IMR-90 (cell line): ENCODE results near the gene SYNE1. TPM values are rescaled to one million over a fixed set of nuclear protein-coding genes. Genes with fewer than 3 reads are reported as not detected.

Source experiments
- ATAC-seq: fragments of 200-7000 bp; cut with Tn5 transposase; 2 replicates; pipeline ENCODE4 v1.9.1; 2020; ENCODE audit warnings: low read depth, mild to moderate bottlenecking, moderate library complexity
- BruUV-seq: library from RNA; stranded (reverse); fragments of 400-500 nt; replicated peaks from 2 replicates; lab custom pipeline; 2021; lab: Mats Ljungman, UMichigan
- CTCF ChIA-PET: fragments of 300-600 bp; formaldehyde crosslinking; extraction: SDS; loops from one replicate; lab custom pipeline; 2021; ENCODE audit warnings: antibody characterized with exemption; lab: Yijun Ruan, JAX
- POLR2A ChIA-PET: fragments of 300-600 bp; sonication (Branson Sonifier 250); formaldehyde crosslinking; loops from one replicate; lab custom pipeline; 2022; ENCODE audit warnings: antibody characterized with exemption; ENCODE audit not compliant: unreplicated experiment; lab: Charles Lee
- DNase-seq: peaks from one replicate; pipeline ENCODE4 v3.0.0; 2013
- H2AFZ ChIP-seq: replicated peaks from 2 replicates; pipeline ENCODE3; 2013; ENCODE audit warnings: low read length, mild to moderate bottlenecking; ENCODE audit not compliant: poor library complexity
- H2AK5ac ChIP-seq: 2 replicates; pipeline ENCODE4 v1.6.1; 2013; ENCODE audit warnings: low read depth, low read length, inconsistent platforms
- H2AK9ac ChIP-seq: replicated peaks from 2 replicates; pipeline ENCODE3; 2013; ENCODE audit warnings: mild to moderate bottlenecking, low read depth, low read length, moderate library complexity; ENCODE audit not compliant: poor library complexity
- H2BK120ac ChIP-seq: 2 replicates; pipeline ENCODE4 v1.6.1; 2013; ENCODE audit warnings: low read depth, low read length, inconsistent platforms
- H2BK15ac ChIP-seq: 3 replicates; pipeline ENCODE4 v1.6.1; 2013; ENCODE audit warnings: low read depth, low read length, inconsistent platforms
- H2BK20ac ChIP-seq: 2 replicates; pipeline ENCODE4 v1.6.1; 2013; ENCODE audit warnings: low read depth, mild to moderate bottlenecking, inconsistent platforms, low read length, moderate library complexity
- H2BK5ac ChIP-seq: 2 replicates; pipeline ENCODE4 v1.6.1; 2013; ENCODE audit warnings: mild to moderate bottlenecking, low read depth, low read length, inconsistent platforms; ENCODE audit not compliant: poor library complexity, severe bottlenecking
- H3K14ac ChIP-seq: replicated peaks from 2 replicates; pipeline ENCODE4 v1.6.1; 2013; ENCODE audit warnings: low read depth, low read length, inconsistent platforms
- H3K18ac ChIP-seq: 2 replicates; pipeline ENCODE4 v1.6.1; 2013; ENCODE audit warnings: low read depth, low read length, control low read depth
- H3K23ac ChIP-seq: 2 replicates; pipeline ENCODE4 v1.6.1; 2013; ENCODE audit warnings: low read depth, low read length, inconsistent platforms
- H3K27ac ChIP-seq: 2 replicates; pipeline ENCODE4 v1.5.1; 2013; ENCODE audit warnings: mild to moderate bottlenecking, control low read depth, low read length; ENCODE audit not compliant: insufficient read depth
- H3K27me3 ChIP-seq: 2 replicates; pipeline ENCODE4 v1.6.1; 2013; ENCODE audit warnings: low read length; ENCODE audit not compliant: control insufficient read depth, insufficient read depth
- H3K36me3 ChIP-seq: 2 replicates; pipeline ENCODE4 v1.6.1; 2013; ENCODE audit warnings: low read length, mixed read lengths; ENCODE audit not compliant: control insufficient read depth, insufficient read depth
- H3K4ac ChIP-seq: 2 replicates; pipeline ENCODE4 v1.6.1; 2013; ENCODE audit warnings: low read depth, low read length, inconsistent platforms
- H3K4me1 ChIP-seq: 2 replicates; pipeline ENCODE4 v1.6.1; 2013; ENCODE audit warnings: low read length, mixed read lengths; ENCODE audit not compliant: control insufficient read depth, insufficient read depth
- H3K4me2 ChIP-seq: 2 replicates; pipeline ENCODE4 v1.6.1; 2013; ENCODE audit warnings: low read depth, mild to moderate bottlenecking, control low read depth, low read length, moderate library complexity
- H3K4me3 ChIP-seq: 2 replicates; pipeline ENCODE4 v1.5.1; 2013; ENCODE audit warnings: low read depth, mild to moderate bottlenecking, control low read depth, low read length, moderate library complexity; ENCODE audit not compliant: insufficient read depth
- H3K56ac ChIP-seq: 2 replicates; pipeline ENCODE4 v1.6.1; 2013; ENCODE audit warnings: low read length, inconsistent platforms; ENCODE audit not compliant: insufficient read depth; ENCODE audit errors: extremely low read depth
- H3K79me1 ChIP-seq, 2 experiments: 2 replicates each; pipeline ENCODE4 v1.6.1; 2013; ENCODE audit warnings: low read length in 2 of 2, inconsistent platforms in 1 of 2, low read depth in 1 of 2
- H3K9ac ChIP-seq: 2 replicates; pipeline ENCODE4 v1.6.1; 2013; ENCODE audit warnings: low read depth, low read length, control low read depth
- H3K9me1 ChIP-seq: 2 replicates; pipeline ENCODE4 v1.6.1; 2013; ENCODE audit warnings: low read length, inconsistent platforms; ENCODE audit not compliant: insufficient read depth
- H3K9me3 ChIP-seq: 2 replicates; pipeline ENCODE4 v1.6.1; 2013; ENCODE audit warnings: low read length; ENCODE audit not compliant: control insufficient read depth, insufficient read depth
- H4K20me1 ChIP-seq: 2 replicates; pipeline ENCODE4 v1.6.1; 2013; ENCODE audit warnings: low read length, inconsistent platforms; ENCODE audit not compliant: insufficient read depth
- H4K5ac ChIP-seq: 2 replicates; pipeline ENCODE4 v1.6.1; 2013; ENCODE audit warnings: mild to moderate bottlenecking, low read depth, low read length, control low read depth
- H4K8ac ChIP-seq, 2 experiments: 2 replicates each; pipeline ENCODE4 v1.6.1; 2013; ENCODE audit warnings: low read depth in 2 of 2, low read length in 2 of 2, control low read depth in 1 of 2, inconsistent platforms in 1 of 2
- H4K91ac ChIP-seq: 2 replicates; pipeline ENCODE4 v1.6.1; 2013; ENCODE audit warnings: low read depth, low read length, inconsistent platforms; ENCODE audit not compliant: insufficient read depth
- ELK1 ChIP-seq: fragments of 150-350 bp; IDR thresholded peaks from 2 replicates; pipeline ENCODE4 v1.6.1; 2016; ENCODE audit warnings: low read depth, mild to moderate bottlenecking, low read length, moderate library complexity, borderline replicate concordance
- FOS ChIP-seq: fragments of 150-350 bp; IDR thresholded peaks from 2 replicates; pipeline ENCODE4 v1.6.1; 2016; ENCODE audit warnings: low read depth, low read length
- RAD21 ChIP-seq: IDR thresholded peaks from 2 replicates; pipeline ENCODE4 v1.6.1; 2012; ENCODE audit warnings: low read length, improper control_type of control experiment
- WGBS, 2 experiments: methylation state at CpG; one replicate each; pipeline versions ENCODE4 v1.1.5 to v1.1.7; 2013; ENCODE audit warnings: missing lambda C conversion rate in 2 of 2; ENCODE audit not compliant: insufficient read length in 1 of 2; ENCODE audit errors: extremely low coverage in 2 of 2; 5-methylcytosine and 5-hydroxymethylcytosine counted together
- dilution Hi-C: fragments of 300-500 bp; cut with HindIII; formaldehyde crosslinking; loops from one replicate; pipeline ENCODE4 v1.14.3; 2018; ENCODE audit warnings: low sequenced_read_pairs; ENCODE audit not compliant: unreplicated experiment
- in situ Hi-C: fragments of 300-500 bp; cut with MboI; formaldehyde crosslinking; loops from 3 replicates; pipeline ENCODE4 v1.14.3; 2019; ENCODE audit warnings: low sequenced_read_pairs, inconsistent platforms, mixed read lengths
- intact Hi-C: fragments of 100-400 bp; cut with micrococcal nuclease; formaldehyde crosslinking; loops from 2 replicates; pipeline ENCODE4 v1.10.0; 2022
- polyA plus RNA-seq, 3 experiments: library from polyadenylated mRNA; depleted of rRNA; stranded (reverse); fragments of >200 nt; gene quantifications; 2 replicates each; pipeline ENCODE4 v1.2.3, GENCODE V29; 2012; ENCODE audit warnings: low replicate concordance in 1 of 3
- total RNA-seq: library from RNA; depleted of rRNA; stranded (reverse); fragments of >200 nt; gene quantifications from 2 replicates; pipeline ENCODE4 v1.2.3, GENCODE V29; 2012

SYNE1 gene
- total and polyA plus RNA-seq, 2 of the 4 experiments (the other 2 are of a cell fraction): 34.1 to 159 TPM

GRCh38 chr6:152089992-152090391 lies 547.2 kb downstream of the SYNE1 start:
- Histone ChIP-seq H2BK5ac (no peak overlapping the region), H4K8ac (no peak overlapping the region), H3K9ac (no peak overlapping the region), H2AK9ac (peak overlapping the region; percentile 57), H3K27me3 (no peaks in the 10 kb centered on the region), H3K9me1 (peaks cover 19% of the 10 kb centered on the region), H2AFZ (peak overlapping the region; percentile 72), H3K9me3 (no peaks in the 10 kb centered on the region), H2BK15ac (peak overlapping the region; percentile 60; the same call in 1 of the 3 replicates), H4K5ac (no peak overlapping the region), H3K14ac (no peak overlapping the region; the same call in 1 of the 2 replicates), H3K27ac (no peak overlapping the region), H3K4me2 (no peak overlapping the region), H3K56ac (no peak overlapping the region), H3K4me1 (peaks cover 13% of the 10 kb centered on the region), H3K18ac (no peak overlapping the region), H2AK5ac (no peak overlapping the region), H3K23ac (no peak overlapping the region), H4K20me1 (no peaks in the 10 kb centered on the region), H3K36me3 (no peaks in the 10 kb centered on the region), H2BK120ac (peak overlapping the region; percentile 57), H4K91ac (peak overlapping the region; percentile 43), H3K79me1 (no peaks in the 10 kb centered on the region), H2BK20ac (peak overlapping the region; percentile 65; the same call in 1 of the 2 replicates), H3K4me3 (no peak overlapping the region), H3K4ac (peak overlapping the region; percentile 69)
- dilution Hi-C loops: no loop called here
- BruUV-seq: no TSS peak
- peak; percentile 40; the same call in 1 of the 2 replicates for ATAC-seq
- WGBS, 2 experiments: 93% methylated on average over 3 of the region's 7 CpGs; no CpG with 5 or more reads in 1 of the 2 experiments
- DNase-seq: peak; percentile 55
- CTCF ChIA-PET: interaction anchor here (1.2 kb wide), 1 partner anchor 35 kb away, joined by 3 read pairs; no protein-coding TSS in a partner anchor
- POLR2A ChIA-PET: no interaction called here
- in situ Hi-C loops: no loop called here
- peak; percentile 39; the same call in 1 of the 2 replicates for TF ChIP-seq FOS
- TF ChIP-seq ELK1: no peak
- TF ChIP-seq RAD21: no peak
- intact Hi-C loops: no loop called here
